ENCODE results near the gene OMA1.

DNA sequence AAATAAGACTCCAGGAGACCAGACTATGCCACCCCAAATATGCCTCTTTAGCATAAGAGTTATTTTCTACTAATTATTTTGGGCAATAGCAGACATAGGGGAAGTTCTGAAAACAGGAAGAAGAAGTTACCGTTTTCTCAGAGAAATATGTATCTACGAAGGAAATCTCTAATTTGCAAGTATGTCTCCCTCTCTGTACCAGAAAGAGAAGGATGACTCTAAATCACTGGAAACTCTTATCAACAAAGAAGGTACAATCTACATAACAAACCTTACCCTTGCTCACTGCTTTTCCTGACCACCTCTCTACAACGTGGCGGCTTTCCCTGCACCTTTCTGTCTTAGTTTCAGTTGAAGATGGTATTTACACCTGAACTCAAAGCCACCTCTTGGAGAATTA is 49.0 kb downstream of the OMA1 start:
- TF ChIP-seq, protein P1, sequence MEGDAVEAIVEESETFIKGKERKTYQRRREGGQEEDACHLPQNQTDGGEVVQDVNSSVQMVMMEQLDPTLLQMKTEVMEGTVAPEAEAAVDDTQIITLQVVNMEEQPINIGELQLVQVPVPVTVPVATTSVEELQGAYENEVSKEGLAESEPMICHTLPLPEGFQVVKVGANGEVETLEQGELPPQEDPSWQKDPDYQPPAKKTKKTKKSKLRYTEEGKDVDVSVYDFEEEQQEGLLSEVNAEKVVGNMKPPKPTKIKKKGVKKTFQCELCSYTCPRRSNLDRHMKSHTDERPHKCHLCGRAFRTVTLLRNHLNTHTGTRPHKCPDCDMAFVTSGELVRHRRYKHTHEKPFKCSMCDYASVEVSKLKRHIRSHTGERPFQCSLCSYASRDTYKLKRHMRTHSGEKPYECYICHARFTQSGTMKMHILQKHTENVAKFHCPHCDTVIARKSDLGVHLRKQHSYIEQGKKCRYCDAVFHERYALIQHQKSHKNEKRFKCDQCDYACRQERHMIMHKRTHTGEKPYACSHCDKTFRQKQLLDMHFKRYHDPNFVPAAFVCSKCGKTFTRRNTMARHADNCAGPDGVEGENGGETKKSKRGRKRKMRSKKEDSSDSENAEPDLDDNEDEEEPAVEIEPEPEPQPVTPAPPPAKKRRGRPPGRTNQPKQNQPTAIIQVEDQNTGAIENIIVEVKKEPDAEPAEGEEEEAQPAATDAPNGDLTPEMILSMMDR (conservative IDR thresholded peaks at IDR 0.05 in 1 of 2, IDR thresholded peaks at IDR 0.05 in 1 of 2; ENCODE audit: extremely low read depth in 1 of 2, insufficient read depth in 1 of 2, low read depth in 1 of 2, low read length in 2 of 2) = no peak
- TF ChIP-seq EZH2 (IDR thresholded peaks at IDR 0.05; ENCODE audit: borderline replicate concordance, low read length) = no peak

Data from mammary epithelial cell (primary cell).